ENCODE data around the gene KLC4. TPM values are rescaled to one million over a fixed set of nuclear protein-coding genes. Genes with fewer than 3 reads are reported as not detected.

KLC4 gene
- total RNA-seq, 1 donor from 2014 or later = 16.7 TPM

- no peaks in the 10 kb centered on the region for H3K36me3 Mint-ChIP-seq (ENCODE audit: low read depth)
- H3K4me1 Mint-ChIP-seq = peaks cover 42% of the 10 kb centered on the region
- no peak overlapping the region for H3K4me3 Mint-ChIP-seq
- no peak for TF ChIP-seq CTCF (conservative IDR thresholded peaks at IDR 0.05)
- no peaks in the 10 kb centered on the region for H3K9me3 Mint-ChIP-seq
- no peak for DNase-seq (ENCODE audit: low read depth, low spot score)
- H3K27ac Mint-ChIP-seq (ENCODE audit: unreplicated experiment) = peak overlapping the region; percentile 50
- no peaks in the 10 kb centered on the region for H3K27me3 Mint-ChIP-seq (ENCODE audit: low read depth)
Measured at GRCh38 chr6:43089874-43090558, 30.6 kb downstream of the KLC4 start.

- Mint-ChIP-seq H3K36me3 (ENCODE audit: low read depth) (no peaks in the 10 kb centered on the region), H3K4me3 (no peak overlapping the region), H3K9me3 (no peaks in the 10 kb centered on the region), H3K27ac (ENCODE audit: unreplicated experiment) (no peak overlapping the region), H3K27me3 (ENCODE audit: low read depth) (no peaks in the 10 kb centered on the region), H3K4me1 (peaks cover 47% of the 10 kb centered on the region)
- no peak for DNase-seq (ENCODE audit: low read depth, low spot score)
- TF ChIP-seq CTCF (conservative IDR thresholded peaks at IDR 0.05) = no peak
Measured at GRCh38 chr6:43090559-43090956, 31.1 kb downstream of the KLC4 start.

- TF ChIP-seq CTCF (conservative IDR thresholded peaks at IDR 0.05) = no peak
- no peaks in the 10 kb centered on the region for H3K27me3 Mint-ChIP-seq (ENCODE audit: low read depth)
- no peak overlapping the region for H3K27ac Mint-ChIP-seq (ENCODE audit: unreplicated experiment)
- H3K9me3 Mint-ChIP-seq = no peaks in the 10 kb centered on the region
- no peak overlapping the region for H3K4me3 Mint-ChIP-seq
- DNase-seq (ENCODE audit: low read depth, low spot score) = no peak
- H3K36me3 Mint-ChIP-seq (ENCODE audit: low read depth) = no peaks in the 10 kb centered on the region
- peaks cover 51% of the 10 kb centered on the region for H3K4me1 Mint-ChIP-seq
Measured at GRCh38 chr6:43091020-43091419, 31.6 kb downstream of the KLC4 start.

DNA sequence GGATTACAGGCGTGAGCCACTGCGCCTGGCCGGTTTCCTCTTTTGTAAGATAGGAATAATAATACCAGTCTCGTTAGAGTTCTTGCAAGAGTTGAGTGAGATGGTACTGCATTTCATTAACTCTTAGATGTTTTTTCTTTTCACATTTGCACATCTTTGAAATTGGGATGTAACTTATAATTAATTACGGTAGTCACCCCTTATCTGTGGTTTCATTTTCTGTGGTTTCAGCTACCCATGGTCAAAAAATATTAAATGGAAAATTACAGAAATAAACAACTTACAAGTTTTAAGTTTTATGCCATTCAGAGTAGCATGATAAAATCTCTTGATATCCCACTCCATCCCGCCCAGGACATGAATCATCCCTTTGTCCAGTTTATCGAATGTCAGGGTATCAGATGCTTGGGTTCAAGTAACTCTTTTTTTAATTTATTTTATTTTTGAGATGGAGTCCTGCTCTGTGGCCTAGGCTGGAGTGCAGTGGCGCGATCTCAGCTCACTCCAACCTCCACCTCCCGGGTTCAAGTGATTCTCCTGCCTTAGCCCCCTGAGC is 32.1 kb downstream of the KLC4 start:
- H3K4me3 Mint-ChIP-seq = no peak overlapping the region
- no peak for TF ChIP-seq CTCF (conservative IDR thresholded peaks at IDR 0.05)
- DNase-seq (ENCODE audit: low read depth, low spot score) = no peak
- no peak overlapping the region for H3K27ac Mint-ChIP-seq (ENCODE audit: unreplicated experiment)
- H3K36me3 Mint-ChIP-seq (ENCODE audit: low read depth) = no peaks in the 10 kb centered on the region
- H3K9me3 Mint-ChIP-seq = no peaks in the 10 kb centered on the region
- peaks cover 56% of the 10 kb centered on the region for H3K4me1 Mint-ChIP-seq
- H3K27me3 Mint-ChIP-seq (ENCODE audit: low read depth) = no peaks in the 10 kb centered on the region

- Mint-ChIP-seq H3K36me3 (ENCODE audit: low read depth) (no peaks in the 10 kb centered on the region), H3K4me1 (peaks cover 66% of the 10 kb centered on the region), H3K27ac (ENCODE audit: unreplicated experiment) (no peak overlapping the region)
Measured at GRCh38 chr6:43092635-43093034, 33.2 kb downstream of the KLC4 start.

More at GRCh38 chr6:43092635-43093034, 33.2 kb downstream of the KLC4 start:
- peak overlapping the region; percentile 5 for H3K4me3 Mint-ChIP-seq
- no peaks in the 10 kb centered on the region for H3K9me3 Mint-ChIP-seq
- no peak for TF ChIP-seq CTCF (conservative IDR thresholded peaks at IDR 0.05)
- DNase-seq (ENCODE audit: low read depth, low spot score) = no peak
- no peaks in the 10 kb centered on the region for H3K27me3 Mint-ChIP-seq (ENCODE audit: low read depth)

Data from neural crest cell (in vitro differentiated cells).